D721Med (cell line): ENCODE data around the gene HINT3.

Source experiments
- DNase-seq: peaks from one replicate; pipeline ENCODE4 v3.0.0; 2011; ENCODE audit warnings: low spot score; ENCODE audit not compliant: insufficient read length
- FAIRE-seq: peaks from 2 replicates; lab custom pipeline; 2011; peaks lifted over from hg19 to GRCh38; lab: Jason Lieb, UNC
- CTCF ChIP-seq: IDR thresholded peaks from 2 replicates; pipeline ENCODE4 v1.5.1; 2012; ENCODE audit warnings: mild to moderate bottlenecking, control low read depth; ENCODE audit not compliant: insufficient read depth; ENCODE audit errors: missing control alignments

Gene HINT3

GRCh38 chr6:125986301-125987025 lies 29.9 kb downstream of the HINT3 start, which contains the start of gene TRMT11:
TRMT11 (plus strand) TSS chr6:125986540; CDS start chr6:125986551, 11 bp downstream.
- FAIRE-seq (no peak), DNase-seq (peak; percentile 80)
- no peak for TF ChIP-seq CTCF

- no peak for TF ChIP-seq CTCF
- FAIRE-seq (no peak), DNase-seq (no peak)
Observed at GRCh38 chr6:125987026-125987617, 30.6 kb downstream of the HINT3 start.

- FAIRE-seq = no peak
- TF ChIP-seq CTCF = no peak
- DNase-seq = no peak
Observed at GRCh38 chr6:125988280-125988679, 31.7 kb downstream of the HINT3 start.

- TF ChIP-seq CTCF = no peak
- FAIRE-seq (no peak), DNase-seq (no peak)
Observed at GRCh38 chr6:125989631-125990030, 33.1 kb downstream of the HINT3 start.

GRCh38 chr6:125991653-125992052 lies 35.1 kb downstream of the HINT3 start:
- TF ChIP-seq CTCF = no peak
- DNase-seq = no peak
- FAIRE-seq = no peak

GRCh38 chr6:125994670-125995488 lies 38.3 kb downstream of the HINT3 start:
- no peak for TF ChIP-seq CTCF
- FAIRE-seq = no peak

More at GRCh38 chr6:125994670-125995488, 38.3 kb downstream of the HINT3 start:
- no peak for DNase-seq
